ENCODE data around the gene THADA. TPM values are rescaled to one million over a fixed set of nuclear protein-coding genes. Genes with fewer than 3 reads are reported as not detected.
A peak's percentile ranks its signal among the peaks of the same experiment; 100 is the strongest.

THADA gene
- total RNA-seq, 4 donors from 2014 or later, result 49.9 to 90.2 (median 65.2) TPM

DNA sequence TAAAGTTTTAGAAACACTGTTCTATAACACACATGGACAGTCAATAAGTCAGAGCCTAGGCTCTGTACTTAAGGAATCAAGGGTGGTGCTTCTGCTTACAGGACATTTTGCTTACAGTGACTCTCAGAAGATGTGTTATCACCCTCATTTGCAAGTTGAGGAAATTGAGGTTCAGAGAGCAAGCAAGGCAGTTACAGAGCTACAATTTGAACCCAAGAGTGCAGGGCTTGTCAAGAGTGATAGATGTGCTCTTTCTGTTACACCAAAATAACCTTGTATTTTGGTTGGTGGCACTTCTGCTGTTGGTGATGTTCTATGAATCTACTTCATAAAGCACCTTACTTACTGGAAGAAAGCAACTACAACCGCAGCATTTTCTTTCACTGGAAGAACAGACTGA is 170.2 kb downstream of the THADA start:
- no peak for TF ChIP-seq POLR2A (IDR thresholded peaks at IDR 0.05)
- intact Hi-C loops (cut with DNase I), result no loop called here
- Histone ChIP-seq H3K4me1 (peaks cover 29 to 37% of the 10 kb centered on the region in 2 donors), H3K9me3 (no peaks in the 10 kb centered on the region), H3K4me3 (replicated peaks in 1 of 3) (no peak overlapping the region), H3K27me3 (no peaks in the 10 kb centered on the region), H3K36me3 (no peaks in the 10 kb centered on the region), H3K27ac (peak overlapping the region; percentile 58 to 81 (median 63))
- 91 to 96% methylated on average over 1 of the region's 1 CpG for WGBS, 2 donors
- no peak for DNase-seq

DNA sequence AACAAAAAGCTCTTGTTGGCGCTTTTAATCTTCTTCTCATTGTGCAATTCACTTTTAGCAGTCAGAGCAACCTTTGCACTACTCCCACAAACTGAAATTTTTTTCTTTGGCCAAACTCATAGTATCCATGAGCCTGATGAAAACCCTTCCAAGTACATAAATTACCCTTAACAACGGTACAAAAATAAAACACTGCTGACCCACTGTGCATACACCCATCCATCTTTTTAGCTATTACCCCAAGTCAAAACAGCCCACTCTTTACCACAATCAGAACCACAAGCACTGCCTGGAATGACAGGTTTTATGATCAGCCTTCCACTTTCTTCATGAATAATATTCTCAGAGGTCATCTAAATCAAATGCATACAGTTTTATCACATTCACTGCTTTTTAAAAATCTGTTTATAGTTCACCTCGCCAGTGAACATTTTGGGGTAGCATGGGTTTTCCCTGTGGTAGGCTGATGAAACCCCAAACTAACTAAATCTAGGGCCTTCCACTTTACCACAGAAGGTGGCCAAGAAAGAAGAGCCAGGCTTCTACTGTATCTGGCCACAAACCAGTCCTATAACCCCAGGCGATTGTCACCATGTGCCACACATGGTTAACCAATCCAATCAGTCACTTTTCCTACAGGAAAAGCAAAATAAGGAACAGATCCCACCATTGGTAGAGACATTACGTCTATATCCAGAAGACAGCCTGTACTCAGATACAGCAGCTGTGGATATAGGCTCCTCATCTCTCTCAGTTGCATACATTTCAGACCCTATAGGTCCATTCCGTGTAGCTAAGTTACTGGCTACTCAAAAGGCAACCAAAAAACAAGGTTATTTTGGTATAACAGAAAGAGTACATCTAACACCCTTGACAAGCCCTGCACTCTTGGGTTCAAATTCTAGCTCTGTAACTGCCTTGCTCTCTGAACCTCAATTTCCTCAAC is 171.3 kb downstream of the THADA start:
- Histone ChIP-seq H3K36me3 (no peaks in the 10 kb centered on the region), H3K4me3 (replicated peaks in 1 of 3) (no peak overlapping the region), H3K27ac (peak overlapping the region in 1 of 3 donors; percentile 58), H3K27me3 (no peaks in the 10 kb centered on the region), H3K9me3 (no peaks in the 10 kb centered on the region), H3K4me1 (peaks cover 39 to 48% of the 10 kb centered on the region in 2 donors)
- DNase-seq, result no peak
- 82 to 86% methylated on average over 6 of the region's 6 CpGs for WGBS, 2 donors
- TF ChIP-seq POLR2A (IDR thresholded peaks at IDR 0.05) (no peak), CTCF (IDR thresholded peaks at IDR 0.05) (no peak)
- intact Hi-C loops (cut with DNase I), result no loop called here

- no peak for TF ChIP-seq POLR2A (IDR thresholded peaks at IDR 0.05)
- TF ChIP-seq CTCF (IDR thresholded peaks at IDR 0.05), result no peak
- Histone ChIP-seq H3K27ac (no peak overlapping the region), H3K9me3 (no peaks in the 10 kb centered on the region), H3K4me1 (peaks cover 43 to 53% of the 10 kb centered on the region in 2 donors), H3K27me3 (no peaks in the 10 kb centered on the region), H3K36me3 (no peaks in the 10 kb centered on the region), H3K4me3 (replicated peaks in 1 of 3) (no peak overlapping the region)
- intact Hi-C loops (cut with DNase I), result no loop called here
- DNase-seq, result no peak
Measured at GRCh38 chr2:43423941-43424261, 171.9 kb downstream of the THADA start.

DNA sequence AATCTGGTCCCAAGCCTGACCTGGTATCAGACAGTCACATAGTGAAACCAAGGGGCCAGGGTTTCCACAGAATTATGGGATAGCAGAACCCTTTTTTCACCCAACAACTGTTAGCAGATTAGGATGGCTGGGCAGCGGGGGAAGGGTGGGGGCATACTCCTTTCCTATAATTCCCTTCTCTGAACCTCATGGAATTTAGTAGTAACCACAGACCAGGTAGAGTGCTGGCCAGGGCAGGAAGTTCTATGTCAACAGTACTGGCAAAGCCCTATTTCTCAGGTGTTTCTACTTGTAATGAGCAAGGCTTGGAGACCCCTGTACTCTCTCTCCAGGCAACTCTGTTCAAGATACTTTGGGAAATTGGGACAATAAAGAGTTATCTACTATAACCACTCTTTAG is 174.6 kb downstream of the THADA start:
- Histone ChIP-seq H3K36me3 (no peaks in the 10 kb centered on the region), H3K9me3 (no peaks in the 10 kb centered on the region), H3K4me3 (replicated peaks in 1 of 3) (no peak overlapping the region), H3K27me3 (no peaks in the 10 kb centered on the region), H3K27ac (peak overlapping the region in 2 of 3 donors; percentile 46 to 62), H3K4me1 (peaks cover 51 to 70% of the 10 kb centered on the region in 2 donors)
- 100% methylated on average over 1 of the region's 1 CpG for WGBS, 2 donors
- peak; percentile 29 to 44 for DNase-seq
- intact Hi-C loops (cut with DNase I), result no loop called here
- TF ChIP-seq POLR2A (IDR thresholded peaks at IDR 0.05) (no peak), CTCF (IDR thresholded peaks at IDR 0.05) (no peak)

GRCh38 chr2:43420389-43420801 is 175.4 kb downstream of the THADA start:
- H3K4me3 ChIP-seq (replicated peaks in 1 of 3), result no peak overlapping the region
- intact Hi-C loops (cut with DNase I), result no loop called here
- H3K27me3 ChIP-seq, result no peaks in the 10 kb centered on the region
- peak overlapping the region in 2 of 3 donors; percentile 46 to 62 for H3K27ac ChIP-seq
- H3K9me3 ChIP-seq, result no peaks in the 10 kb centered on the region
- H3K4me1 ChIP-seq, result peaks cover 51 to 70% of the 10 kb centered on the region in 2 donors
- no peak for DNase-seq
- H3K36me3 ChIP-seq, result no peaks in the 10 kb centered on the region
- TF ChIP-seq POLR2A (IDR thresholded peaks at IDR 0.05), result no peak
- TF ChIP-seq CTCF (IDR thresholded peaks at IDR 0.05), result no peak

All from thyroid gland (tissue), 4 donors.